IPS-18c (cell line): ENCODE data around the gene EEF1A2.

Experiments
- H3K4me3 ChIP-seq: 2 replicates; pipeline ENCODE4 v1.7.0; 2013; ENCODE audit warnings: low read depth, mild to moderate bottlenecking, low read length, moderate library complexity; ENCODE audit not compliant: insufficient read depth
- H3K9me3 ChIP-seq: one replicate; pipeline ENCODE4 v1.6.1; 2013; ENCODE audit warnings: mild to moderate bottlenecking, low read length, moderate library complexity; ENCODE audit not compliant: control insufficient read depth, insufficient read depth

The EEF1A2 gene

DNA sequence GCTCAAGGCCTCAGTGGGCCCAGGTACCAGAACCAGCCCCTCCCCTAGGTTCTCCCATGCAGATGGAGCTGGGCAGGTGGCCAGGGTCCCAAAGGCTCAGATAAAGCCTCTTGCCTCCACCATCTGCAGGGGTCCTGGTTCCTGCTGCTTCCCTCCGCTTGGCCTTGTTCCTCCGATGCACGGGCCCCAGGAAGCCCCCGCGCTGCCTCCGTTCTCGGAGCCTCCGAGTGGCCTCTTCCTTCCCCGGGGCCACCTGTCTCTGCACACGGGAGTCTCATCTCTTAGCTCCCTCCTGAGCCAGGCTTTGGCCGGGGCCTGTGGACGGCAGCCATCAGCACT lies 40.2 kb upstream of the EEF1A2 start:
- Histone ChIP-seq H3K4me3 (no peak overlapping the region), H3K9me3 (no peaks in the 10 kb centered on the region)

DNA sequence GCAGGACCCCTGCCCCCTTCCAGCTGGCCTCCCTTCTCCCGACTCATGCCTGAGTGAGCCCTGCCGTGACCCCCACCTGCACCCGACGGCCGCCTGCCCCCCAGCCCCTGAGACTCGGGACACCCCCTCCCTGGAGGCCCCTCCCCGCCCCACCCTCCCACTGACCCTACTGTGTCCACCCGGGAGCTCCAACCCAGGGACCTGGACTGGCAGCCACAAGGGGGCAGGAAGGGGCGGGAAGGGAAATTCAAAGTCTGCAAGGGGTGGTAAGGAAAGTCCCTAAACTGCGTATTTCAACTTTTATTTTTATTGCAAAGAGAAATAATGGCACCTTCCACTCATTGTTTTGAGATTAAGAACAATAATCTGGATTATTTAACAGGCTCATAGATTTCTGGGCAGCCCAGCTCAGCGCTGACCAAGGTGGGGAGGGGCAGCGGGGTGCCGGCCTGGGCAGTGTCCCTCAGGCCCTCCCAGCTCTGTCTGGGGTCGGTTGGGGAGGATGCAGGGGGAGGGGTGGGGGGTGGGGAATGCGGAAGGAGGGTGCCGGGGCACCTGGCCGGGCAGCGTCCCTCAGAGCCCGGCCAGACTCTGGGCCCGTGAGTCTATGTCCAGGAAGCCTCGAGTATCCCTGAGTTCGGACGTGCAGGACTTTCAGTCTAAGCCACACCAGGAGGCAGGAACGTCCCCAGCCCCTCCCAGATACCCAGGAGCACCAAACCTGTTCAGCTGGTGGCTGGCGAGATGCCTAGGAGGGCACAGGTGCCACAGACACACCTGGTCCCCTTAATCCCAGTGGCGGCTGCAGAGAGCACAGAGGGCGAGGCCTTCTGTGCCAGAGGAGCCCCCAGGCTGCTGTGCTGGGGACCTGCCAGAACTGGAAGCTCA lies 39.6 kb upstream of the EEF1A2 start:
- peak overlapping the region; percentile 2; the same call in 1 of the 2 replicates for H3K4me3 ChIP-seq
- no peaks in the 10 kb centered on the region for H3K9me3 ChIP-seq

DNA sequence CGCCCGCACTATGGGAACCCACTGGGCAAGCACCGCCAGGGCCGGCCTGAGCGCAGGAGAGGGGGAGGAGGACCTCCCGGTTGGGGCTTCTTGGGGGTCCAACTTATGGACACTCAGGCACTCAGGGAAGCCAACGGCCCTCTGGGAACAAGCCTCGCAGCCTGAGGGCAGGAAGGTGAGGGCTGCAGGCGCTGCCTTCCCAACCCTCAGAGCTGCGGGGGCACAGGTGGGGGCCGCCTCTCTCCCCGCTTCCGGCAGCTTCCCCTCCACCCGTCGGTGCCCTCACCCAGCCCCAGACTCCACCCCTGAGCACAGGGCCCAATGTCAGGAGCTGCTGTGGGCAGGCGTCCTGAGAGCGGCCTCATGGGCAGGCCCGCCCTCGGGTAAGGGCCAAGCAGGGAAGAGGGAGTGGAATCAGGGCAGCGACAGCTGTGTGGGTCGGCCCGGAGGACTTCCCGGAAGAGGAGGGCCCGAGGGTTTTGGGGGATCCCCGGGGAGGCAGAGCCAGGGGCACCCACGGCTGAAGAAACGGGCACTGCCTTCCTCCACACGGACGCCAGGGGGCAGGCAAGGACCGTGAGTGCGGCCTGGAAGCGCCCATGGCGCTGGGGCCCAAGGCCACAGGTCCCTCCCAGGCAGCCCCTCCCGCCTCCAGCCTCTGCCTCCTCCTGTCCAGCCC lies 38.8 kb upstream of the EEF1A2 start:
- Histone ChIP-seq H3K9me3 (no peaks in the 10 kb centered on the region), H3K4me3 (peak overlapping the region; percentile 2)

DNA sequence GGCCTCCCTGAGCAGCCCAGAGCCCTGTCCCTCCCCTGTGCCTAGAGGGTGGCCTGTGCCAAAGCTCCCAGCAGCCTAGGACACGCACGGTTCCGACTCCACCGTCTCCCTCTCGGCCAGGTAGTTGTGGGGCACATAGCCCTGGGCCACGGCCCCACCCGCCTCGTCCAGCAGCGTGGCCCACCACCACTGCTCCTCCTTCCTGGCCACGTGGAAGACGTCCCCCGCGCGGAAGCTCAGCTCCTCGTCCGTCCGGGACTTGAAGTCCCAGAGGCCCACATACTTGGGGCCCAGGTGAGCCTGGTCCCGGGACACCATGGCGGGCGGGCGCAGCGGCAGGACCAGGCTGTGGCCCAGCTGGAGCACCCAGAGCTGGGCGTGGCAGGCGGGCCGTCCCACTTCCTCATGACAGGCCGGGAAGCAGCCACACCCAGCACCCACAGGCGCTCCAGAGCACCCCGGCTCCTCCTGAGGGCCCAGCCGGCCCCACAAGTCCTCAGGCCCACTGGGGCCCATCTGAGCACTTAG lies 38.2 kb upstream of the EEF1A2 start, which contains the start of gene PTK6:
Gene PTK6, minus strand, starts transcription at position 380 of the 528 bp plus-strand sequence. Its CDS starts 62 bp downstream, at position 318.
- peak within 1 kb of the TSS; percentile 2 for H3K4me3 ChIP-seq
- H3K9me3 ChIP-seq: no peaks in the 10 kb centered on the region

GRCh38 chr20:63536241-63536977 lies 37.5 kb upstream of the EEF1A2 start:
- no peaks in the 10 kb centered on the region for H3K9me3 ChIP-seq
- H3K4me3 ChIP-seq: no peak overlapping the region

DNA sequence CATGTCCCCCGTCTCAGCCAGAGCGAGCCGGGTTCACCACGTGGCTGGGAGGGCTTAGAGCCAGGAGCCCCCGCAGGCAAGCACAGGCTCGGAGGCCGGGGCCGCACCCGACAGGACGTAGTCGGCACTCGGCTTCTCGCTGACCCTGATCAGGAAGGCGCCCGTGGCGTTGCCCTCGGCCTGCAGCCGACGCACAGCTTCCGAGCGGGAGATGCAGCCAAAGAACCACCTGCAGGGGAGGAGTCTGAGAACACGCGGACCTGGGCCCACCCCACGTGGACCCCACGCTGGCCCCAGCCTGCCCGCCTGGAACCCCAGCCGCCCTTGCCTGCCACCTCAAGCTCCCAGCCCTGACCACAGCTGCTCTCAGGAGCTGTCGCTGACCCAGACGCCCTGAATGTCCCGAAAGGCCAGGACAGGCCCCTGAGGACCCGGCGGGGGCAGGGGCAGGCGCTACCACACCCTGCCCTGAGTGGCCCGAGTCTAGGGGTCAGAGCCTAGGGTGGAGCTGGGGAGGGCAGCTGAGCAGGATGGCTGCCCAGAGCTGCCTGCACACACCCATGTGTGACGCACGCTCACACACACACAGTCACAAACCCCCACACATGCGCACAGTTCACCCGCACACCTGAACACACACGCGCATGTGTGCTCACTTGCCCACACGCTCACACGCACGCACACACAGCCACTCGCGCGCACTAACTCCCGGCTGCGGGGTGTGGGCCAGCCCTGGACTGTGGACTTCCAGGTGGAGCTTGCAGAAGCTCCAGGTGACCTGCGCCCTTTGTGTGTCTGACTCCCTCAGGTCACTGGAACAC lies 36.2 kb upstream of the EEF1A2 start:
- H3K4me3 ChIP-seq: no peak overlapping the region
- no peaks in the 10 kb centered on the region for H3K9me3 ChIP-seq

GRCh38 chr20:63534427-63534830 lies 35.5 kb upstream of the EEF1A2 start:
- Histone ChIP-seq H3K9me3 (no peaks in the 10 kb centered on the region), H3K4me3 (no peak overlapping the region)

- Histone ChIP-seq H3K9me3 (no peaks in the 10 kb centered on the region), H3K4me3 (no peak overlapping the region)
Observed at GRCh38 chr20:63533871-63534393, 35.0 kb upstream of the EEF1A2 start.

- Histone ChIP-seq H3K4me3 (no peak overlapping the region), H3K9me3 (no peaks in the 10 kb centered on the region)
Observed at GRCh38 chr20:63533388-63533787, 34.5 kb upstream of the EEF1A2 start.

GRCh38 chr20:63532449-63532971 lies 33.6 kb upstream of the EEF1A2 start:
- no peak overlapping the region for H3K4me3 ChIP-seq

DNA sequence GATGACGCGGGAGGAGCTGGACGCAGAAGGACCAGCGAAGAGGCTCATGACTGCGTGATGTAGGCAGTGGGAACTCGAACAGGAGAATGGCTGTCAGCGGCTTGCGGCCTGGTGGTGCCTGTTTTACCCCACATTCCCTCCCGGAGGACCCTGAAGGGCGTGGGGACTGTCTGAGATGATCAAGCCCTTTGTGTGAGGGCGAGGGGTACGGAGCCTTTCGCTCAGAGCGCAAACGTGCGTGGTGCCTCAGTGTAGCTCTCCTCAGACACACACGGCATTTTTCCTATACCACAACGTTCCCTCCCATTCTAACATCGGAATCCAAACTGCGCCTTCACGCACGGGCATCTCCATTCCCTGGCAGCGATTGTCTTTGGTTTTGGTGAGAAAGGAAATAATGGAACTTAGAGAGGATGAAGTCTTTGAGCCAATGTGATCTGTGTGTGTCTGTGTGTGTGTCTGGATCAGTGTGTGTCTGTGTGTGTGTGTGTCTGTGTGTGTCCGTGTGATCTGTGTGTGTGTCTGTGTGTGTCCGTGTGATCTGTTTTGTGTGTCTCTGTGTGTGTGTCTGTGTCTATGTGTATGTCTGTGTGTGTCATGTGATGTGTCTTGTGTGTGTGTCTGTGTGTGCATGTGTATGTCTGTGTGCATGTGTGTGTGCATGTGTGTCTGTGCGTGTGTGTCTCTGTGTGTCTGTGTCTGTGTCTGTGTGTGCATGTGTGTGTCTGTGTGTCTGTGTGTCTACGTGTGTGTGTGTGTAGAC lies 33.0 kb upstream of the EEF1A2 start:
- H3K4me3 ChIP-seq: no peak overlapping the region
- H3K9me3 ChIP-seq: no peaks in the 10 kb centered on the region

More at GRCh38 chr20:63532449-63532971, 33.6 kb upstream of the EEF1A2 start:
- H3K9me3 ChIP-seq: no peaks in the 10 kb centered on the region

- H3K4me3 ChIP-seq: no peak overlapping the region
- no peaks in the 10 kb centered on the region for H3K9me3 ChIP-seq
Observed at GRCh38 chr20:63530788-63531160, 31.9 kb upstream of the EEF1A2 start.

DNA sequence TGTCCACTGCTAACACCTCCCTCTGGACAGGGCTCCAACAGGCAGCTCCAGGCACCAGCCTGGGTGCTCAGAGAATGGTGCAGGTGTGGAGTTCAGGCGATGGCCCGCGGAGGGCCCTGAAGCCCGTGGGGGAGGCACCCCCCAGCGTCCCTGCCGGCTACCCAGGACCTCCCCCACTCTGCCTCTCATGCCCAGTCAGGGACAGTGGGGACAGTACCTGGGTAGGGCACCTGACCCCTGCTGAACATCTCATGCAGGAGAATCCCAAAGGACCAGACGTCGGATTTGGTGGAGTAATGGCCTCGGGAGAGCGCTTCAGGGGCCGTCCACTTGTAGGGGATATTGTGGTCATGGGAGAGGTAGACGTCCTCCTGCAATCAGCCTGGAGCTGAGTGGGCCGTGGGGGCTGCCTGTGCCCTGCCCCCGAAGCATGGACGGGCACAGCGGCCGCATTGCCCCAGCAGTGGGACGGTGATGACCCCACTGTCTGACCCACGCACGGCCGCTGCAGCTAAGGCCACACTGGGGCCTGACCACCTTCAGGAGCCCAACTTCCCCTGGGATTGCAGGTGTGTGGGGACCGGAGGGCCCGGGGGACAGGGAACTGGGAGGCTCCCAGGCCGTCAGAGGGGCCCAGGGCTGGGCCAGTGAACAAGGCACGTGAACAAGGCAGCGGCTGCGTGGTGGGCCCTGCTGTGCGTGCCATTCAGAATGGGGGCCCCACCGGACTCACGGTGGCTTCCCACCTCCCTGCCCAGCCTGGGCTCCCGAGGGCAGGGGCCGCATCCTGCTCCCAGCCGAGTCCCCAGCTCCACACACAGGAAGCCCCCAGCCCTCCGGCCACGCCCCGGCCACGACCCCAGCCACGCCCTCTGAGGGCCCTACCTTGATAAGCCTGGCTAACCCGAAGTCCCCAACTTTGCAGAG lies 31.2 kb upstream of the EEF1A2 start:
- no peak overlapping the region for H3K4me3 ChIP-seq
- no peaks in the 10 kb centered on the region for H3K9me3 ChIP-seq

DNA sequence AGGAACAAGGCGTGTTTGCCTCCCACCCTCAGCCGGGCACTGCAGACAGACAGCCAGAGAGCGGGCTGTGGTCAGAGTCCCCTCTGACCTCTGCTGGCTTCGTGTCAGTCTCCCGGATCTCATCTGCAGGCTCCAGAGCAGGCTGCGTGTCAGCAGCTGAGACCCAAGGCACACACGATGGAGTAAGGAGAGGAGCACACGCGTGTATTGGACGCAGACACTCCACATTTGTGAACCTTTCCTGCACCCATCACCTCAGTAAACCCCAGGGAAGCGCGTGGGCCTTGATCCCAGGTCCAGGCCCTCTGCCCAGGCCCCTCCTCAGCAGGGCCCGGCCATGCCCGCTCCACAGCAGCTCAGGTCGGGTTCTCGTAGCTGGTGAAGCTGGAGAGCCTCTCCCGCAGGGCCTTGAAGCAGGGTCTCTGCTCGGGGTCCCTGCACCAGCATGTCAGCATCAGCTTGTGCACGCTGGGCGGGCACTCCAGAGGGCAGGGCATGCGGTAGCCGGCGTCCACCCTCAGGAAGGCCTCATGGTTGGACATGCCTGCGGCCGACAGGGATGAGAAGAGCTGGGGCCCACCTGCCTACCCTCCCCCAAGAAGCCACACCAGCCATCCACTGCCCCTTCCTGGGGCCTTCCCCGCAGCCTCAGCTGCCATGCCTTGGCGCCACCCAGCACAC lies 30.4 kb upstream of the EEF1A2 start:
- Histone ChIP-seq H3K9me3 (no peaks in the 10 kb centered on the region), H3K4me3 (no peak overlapping the region)
